GM12891 (cell line): ENCODE data around the gene NOX4.

Source experiments
- PAX5 ChIP-seq: IDR thresholded peaks from 2 replicates; pipeline ENCODE4 v1.6.1; 2011; ENCODE audit warnings: low read length, moderate library complexity, mild to moderate bottlenecking; ENCODE audit not compliant: insufficient read depth, severe bottlenecking
- POLR2A ChIP-seq: IDR thresholded peaks from 2 replicates; pipeline ENCODE4 v1.6.1; 2011; ENCODE audit warnings: low read depth, low read length, control low read depth
- POLR2AphosphoS5 ChIP-seq: IDR thresholded peaks from 2 replicates; pipeline ENCODE4 v1.6.1; 2011; ENCODE audit warnings: low read depth, low read length, control low read depth
- SPI1 ChIP-seq: IDR thresholded peaks from 2 replicates; pipeline ENCODE4 v1.6.1; 2011; ENCODE audit warnings: low read depth, low read length, control low read depth
- TAF1 ChIP-seq: IDR thresholded peaks from 2 replicates; pipeline ENCODE4 v1.6.1; 2011; ENCODE audit warnings: low read depth, low read length, control low read depth

GRCh38 chr11:89275966-89276365 lies 215.2 kb downstream of the NOX4 start:
- TF ChIP-seq POLR2A (no peak), POLR2AphosphoS5 (no peak), TAF1 (no peak), SPI1 (no peak), PAX5 (no peak)
